Mesendoderm (in vitro differentiated cells): ENCODE results near the gene CACNA1C.
A peak's percentile ranks its signal among the peaks of the same experiment; 100 is the strongest.

Experiments used
- DNase-seq: peaks from one replicate; pipeline ENCODE4 v3.0.0; 2013
- H2AK5ac ChIP-seq: 2 replicates; pipeline ENCODE4 v1.6.1; 2013; ENCODE audit warnings: low read length, inconsistent platforms
- H2BK120ac ChIP-seq: 2 replicates; pipeline ENCODE4 v1.6.1; 2013; ENCODE audit warnings: low read depth, mild to moderate bottlenecking, low read length, moderate library complexity, mixed read lengths
- H2BK15ac ChIP-seq: replicated peaks from 2 replicates; pipeline ENCODE4 v1.6.1; 2013; ENCODE audit warnings: low read depth, mild to moderate bottlenecking, moderate library complexity
- H2BK5ac ChIP-seq: 2 replicates; pipeline ENCODE4 v1.6.1; 2013; ENCODE audit warnings: low read length, inconsistent platforms
- H3K18ac ChIP-seq: 2 replicates; pipeline ENCODE4 v1.6.1; 2013; ENCODE audit warnings: mild to moderate bottlenecking, low read length, mixed read lengths
- H3K23ac ChIP-seq: one replicate; pipeline ENCODE4 v1.6.1; 2013; ENCODE audit warnings: low read length
- H3K27ac ChIP-seq: 2 replicates; pipeline ENCODE4 v1.5.1; 2013; ENCODE audit warnings: low read depth, mild to moderate bottlenecking, inconsistent platforms, low read length, moderate library complexity
- H3K27me3 ChIP-seq: 2 replicates; pipeline ENCODE4 v1.6.1; 2013; ENCODE audit warnings: low read length, control low read depth, mild to moderate bottlenecking, inconsistent platforms; ENCODE audit not compliant: insufficient read depth, poor library complexity
- H3K36me3 ChIP-seq: 2 replicates; pipeline ENCODE4 v1.6.1; 2013; ENCODE audit warnings: low read length, inconsistent platforms; ENCODE audit not compliant: control insufficient read depth, insufficient read depth
- H3K4ac ChIP-seq: one replicate; pipeline ENCODE4 v1.6.1; 2013; ENCODE audit warnings: low read depth, mild to moderate bottlenecking, low read length, moderate library complexity
- H3K4me1 ChIP-seq: 2 replicates; pipeline ENCODE4 v1.6.1; 2013; ENCODE audit warnings: low read depth, low read length, inconsistent platforms; ENCODE audit not compliant: control insufficient read depth
- H3K4me2 ChIP-seq: 2 replicates; pipeline ENCODE4 v1.6.1; 2013; ENCODE audit warnings: low read length
- H3K4me3 ChIP-seq: 2 replicates; pipeline ENCODE4 v1.5.1; 2013; ENCODE audit warnings: mild to moderate bottlenecking, low read length
- H3K56ac ChIP-seq: one replicate; pipeline ENCODE4 v1.6.1; 2013; ENCODE audit warnings: low read length
- H3K79me1 ChIP-seq: 2 replicates; pipeline ENCODE4 v1.6.1; 2013; ENCODE audit warnings: low read length, inconsistent platforms
- H3K79me2 ChIP-seq: 2 replicates; pipeline ENCODE4 v1.6.1; 2013; ENCODE audit warnings: mild to moderate bottlenecking, low read length; ENCODE audit not compliant: control insufficient read depth, insufficient read depth
- H3K9ac ChIP-seq: 2 replicates; pipeline ENCODE4 v1.6.1; 2013; ENCODE audit warnings: low read length, inconsistent platforms
- H4K5ac ChIP-seq: one replicate; pipeline ENCODE4 v1.6.1; 2013; ENCODE audit warnings: low read length
- H4K8ac ChIP-seq: one replicate; pipeline ENCODE4 v1.6.1; 2013; ENCODE audit warnings: low read depth, mild to moderate bottlenecking, control low read depth, low read length, moderate library complexity
- WGBS: extraction: QIAGEN DNeasy Blood & Tissue Kit; methylation state at CpG from one replicate; pipeline ENCODE4 v1.1.7; 2013; ENCODE audit warnings: low lambda C conversion rate, missing lambda C conversion rate; ENCODE audit not compliant: insufficient coverage; ENCODE audit errors: extremely low coverage; 5-methylcytosine and 5-hydroxymethylcytosine counted together

The CACNA1C gene

DNA sequence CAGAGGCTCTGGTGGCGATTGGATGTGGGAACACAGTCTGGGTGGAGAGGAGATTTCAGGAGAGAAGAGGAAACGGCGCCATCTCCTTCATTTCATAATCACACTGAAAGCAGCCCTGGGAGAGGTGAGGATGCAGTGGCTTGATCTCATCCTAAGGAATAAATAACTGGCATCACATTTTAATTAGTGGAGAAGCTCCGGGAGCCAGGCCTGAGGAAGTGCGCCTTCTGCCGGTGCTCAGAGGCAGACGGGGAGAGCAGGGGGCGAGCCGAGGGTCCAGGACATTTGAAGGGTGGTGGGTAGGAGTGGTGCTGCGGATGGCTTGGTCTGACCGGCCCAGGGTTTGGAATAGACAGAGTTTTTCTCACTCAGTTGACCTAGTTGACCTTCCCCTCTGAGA lies 265.0 kb downstream of the CACNA1C start:
- Histone ChIP-seq H3K9ac (no peak overlapping the region), H3K4me3 (no peak overlapping the region), H3K23ac (no peak overlapping the region), H3K79me2 (no peaks in the 10 kb centered on the region), H3K79me1 (no peaks in the 10 kb centered on the region), H2BK120ac (no peak overlapping the region), H3K56ac (no peak overlapping the region), H2BK5ac (no peak overlapping the region), H3K18ac (no peak overlapping the region), H4K8ac (no peak overlapping the region), H3K27me3 (no peaks in the 10 kb centered on the region), H3K4ac (no peak overlapping the region), H2AK5ac (no peak overlapping the region), H4K5ac (no peak overlapping the region), H3K27ac (no peak overlapping the region), H3K4me2 (no peak overlapping the region), H3K36me3 (no peaks in the 10 kb centered on the region), H3K4me1 (no peaks in the 10 kb centered on the region), H2BK15ac (no peak overlapping the region)
- DNase-seq: no peak
- WGBS: no CpG with 5 or more reads among the region's 11 CpGs

DNA sequence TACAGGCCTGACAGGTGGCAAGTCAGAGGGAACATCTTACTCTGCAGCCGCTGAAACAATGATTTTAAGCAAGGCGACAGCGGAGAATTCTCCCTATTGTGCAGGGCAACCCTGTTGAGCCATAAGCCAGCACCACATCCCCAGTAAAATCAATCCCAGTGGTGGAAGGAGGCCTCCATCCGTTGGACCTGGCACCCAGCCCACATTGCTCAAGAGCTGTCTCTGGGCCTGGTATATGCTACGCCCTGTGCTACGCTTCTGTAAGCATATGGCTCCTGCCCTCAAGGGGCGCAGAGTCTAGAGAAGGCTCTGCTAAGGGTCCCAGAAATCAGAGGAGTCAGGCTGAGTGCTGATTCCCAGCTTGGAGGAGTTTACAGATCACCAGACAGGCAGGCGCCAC lies 265.5 kb downstream of the CACNA1C start:
- no peaks in the 10 kb centered on the region for H3K27me3 ChIP-seq
- H2BK15ac ChIP-seq: no peak overlapping the region
- H3K23ac ChIP-seq: no peak overlapping the region
- H4K5ac ChIP-seq: no peak overlapping the region
- no peak overlapping the region for H3K18ac ChIP-seq
- no peak for DNase-seq
- no peak overlapping the region for H2AK5ac ChIP-seq
- WGBS: no CpG with 5 or more reads among the region's 8 CpGs
- H3K4me3 ChIP-seq: no peak overlapping the region
- H3K27ac ChIP-seq: no peak overlapping the region
- H3K4me1 ChIP-seq: no peaks in the 10 kb centered on the region
- no peak overlapping the region for H3K4me2 ChIP-seq
- H3K4ac ChIP-seq: no peak overlapping the region
- H2BK120ac ChIP-seq: no peak overlapping the region
- H3K56ac ChIP-seq: no peak overlapping the region
- no peak overlapping the region for H2BK5ac ChIP-seq
- no peaks in the 10 kb centered on the region for H3K36me3 ChIP-seq
- H4K8ac ChIP-seq: no peak overlapping the region
- no peaks in the 10 kb centered on the region for H3K79me2 ChIP-seq
- H3K9ac ChIP-seq: no peak overlapping the region
- H3K79me1 ChIP-seq: no peaks in the 10 kb centered on the region

DNA sequence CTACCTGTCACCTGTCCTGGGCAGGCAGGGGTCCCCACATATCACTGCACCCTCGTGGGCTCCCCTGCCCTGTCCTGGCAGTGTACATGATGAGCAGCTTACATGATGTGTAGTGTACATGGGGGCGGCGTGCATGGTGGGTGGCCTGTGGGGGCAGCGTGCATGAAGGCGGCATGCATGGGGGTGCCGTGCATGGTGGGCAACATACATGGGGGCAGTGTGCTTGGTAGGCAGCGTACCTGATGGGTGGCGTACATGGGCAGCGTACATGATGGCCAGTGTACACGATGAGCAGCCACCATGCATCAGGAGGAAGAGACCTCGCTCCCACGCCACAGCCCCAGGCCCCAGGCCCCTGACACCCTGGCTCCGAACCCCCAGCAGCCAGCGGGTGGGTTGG lies 266.3 kb downstream of the CACNA1C start:
- Histone ChIP-seq H3K4me2 (no peak overlapping the region), H3K56ac (no peak overlapping the region), H3K9ac (no peak overlapping the region), H3K27ac (no peak overlapping the region), H4K5ac (no peak overlapping the region), H3K79me2 (no peaks in the 10 kb centered on the region), H3K4me3 (no peak overlapping the region), H3K36me3 (no peaks in the 10 kb centered on the region), H3K4me1 (no peaks in the 10 kb centered on the region), H2BK120ac (no peak overlapping the region), H4K8ac (no peak overlapping the region), H3K27me3 (no peaks in the 10 kb centered on the region), H2BK5ac (no peak overlapping the region), H2BK15ac (no peak overlapping the region), H3K79me1 (no peaks in the 10 kb centered on the region), H3K4ac (no peak overlapping the region), H3K18ac (no peak overlapping the region), H2AK5ac (no peak overlapping the region), H3K23ac (no peak overlapping the region)
- no CpG with 5 or more reads among the region's 14 CpGs for WGBS
- no peak for DNase-seq

DNA sequence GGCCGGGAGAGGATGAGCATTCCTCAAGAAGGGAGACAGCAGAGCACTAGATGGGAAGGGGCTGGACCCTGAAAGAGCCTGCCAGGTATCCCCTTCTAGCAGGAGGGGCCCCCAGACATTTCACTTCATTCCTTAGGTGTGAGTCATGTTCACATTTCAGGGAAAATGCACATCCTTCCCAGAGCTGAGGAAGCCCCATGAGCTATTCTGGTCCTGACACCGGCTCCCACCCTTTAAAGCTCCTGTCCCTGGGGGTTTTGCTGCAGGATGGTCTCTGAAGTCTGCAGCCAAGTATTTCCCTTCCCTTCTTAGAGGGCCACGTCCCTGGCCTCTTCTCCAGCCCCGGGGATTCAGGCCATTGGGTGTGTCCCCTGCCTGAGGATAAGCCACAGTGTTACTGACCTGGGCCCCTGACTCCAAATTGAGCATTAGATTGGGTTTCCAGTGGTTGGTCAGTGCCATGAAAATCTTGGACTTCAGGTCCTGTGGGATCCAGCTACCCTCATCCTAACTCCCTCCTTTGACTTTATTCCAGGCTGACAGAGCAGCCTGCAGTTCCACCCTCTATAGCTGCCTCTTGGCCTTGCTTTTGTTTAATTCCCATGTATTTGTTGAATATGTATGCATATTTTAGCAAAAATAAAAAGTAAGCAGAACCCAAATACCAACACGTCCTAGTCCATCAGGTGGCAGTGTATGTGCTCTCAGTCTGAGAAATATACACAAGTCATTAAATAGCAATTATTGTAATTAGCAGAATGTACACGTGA lies 267.1 kb downstream of the CACNA1C start:
- no peaks in the 10 kb centered on the region for H3K36me3 ChIP-seq
- no peak overlapping the region for H3K56ac ChIP-seq
- no peaks in the 10 kb centered on the region for H3K79me2 ChIP-seq
- no peak overlapping the region for H3K4me2 ChIP-seq
- no peak overlapping the region for H3K23ac ChIP-seq
- no peak overlapping the region for H3K4me3 ChIP-seq
- H2BK120ac ChIP-seq: no peak overlapping the region
- no peak overlapping the region for H2BK5ac ChIP-seq
- H4K5ac ChIP-seq: no peak overlapping the region
- no peak overlapping the region for H3K9ac ChIP-seq
- no peaks in the 10 kb centered on the region for H3K4me1 ChIP-seq
- WGBS: no CpG with 5 or more reads among the region's 6 CpGs
- H3K79me1 ChIP-seq: no peaks in the 10 kb centered on the region
- H3K27ac ChIP-seq: no peak overlapping the region
- H4K8ac ChIP-seq: no peak overlapping the region
- H3K4ac ChIP-seq: no peak overlapping the region
- no peak overlapping the region for H2BK15ac ChIP-seq
- H3K18ac ChIP-seq: no peak overlapping the region
- no peak overlapping the region for H2AK5ac ChIP-seq
- peak; percentile 34 for DNase-seq
- H3K27me3 ChIP-seq: no peaks in the 10 kb centered on the region

DNA sequence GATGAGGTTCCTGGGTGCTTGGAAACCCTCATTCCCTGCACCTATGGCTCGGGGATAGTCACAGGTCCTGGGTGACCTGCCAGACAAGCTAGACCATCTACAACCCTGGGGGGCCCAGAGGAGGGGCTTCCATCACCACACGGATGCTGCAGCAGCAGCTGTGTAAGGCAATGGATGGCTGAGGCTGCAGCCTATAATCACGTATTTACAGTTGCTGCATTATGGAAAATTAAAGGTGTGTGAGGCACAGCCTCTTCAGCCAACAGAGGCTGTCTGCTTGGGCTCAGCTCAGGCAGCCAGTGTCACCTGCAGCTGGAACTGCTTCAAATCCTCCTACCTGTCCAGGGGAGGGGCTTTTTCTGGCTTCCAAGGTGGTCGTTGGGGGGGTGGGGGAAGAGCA lies 268.1 kb downstream of the CACNA1C start:
- Histone ChIP-seq H3K18ac (no peak overlapping the region), H2BK120ac (no peak overlapping the region), H3K56ac (no peak overlapping the region), H4K5ac (no peak overlapping the region), H3K4me3 (no peak overlapping the region), H2BK15ac (no peak overlapping the region), H2AK5ac (no peak overlapping the region), H3K27ac (no peak overlapping the region), H3K79me2 (no peaks in the 10 kb centered on the region), H3K9ac (no peak overlapping the region), H3K23ac (no peak overlapping the region), H3K4ac (no peak overlapping the region), H4K8ac (no peak overlapping the region), H3K4me1 (no peaks in the 10 kb centered on the region), H3K4me2 (no peak overlapping the region), H3K36me3 (no peaks in the 10 kb centered on the region), H3K79me1 (no peaks in the 10 kb centered on the region), H3K27me3 (no peaks in the 10 kb centered on the region), H2BK5ac (no peak overlapping the region)
- no CpG with 5 or more reads among the region's 4 CpGs for WGBS
- DNase-seq: no peak

DNA sequence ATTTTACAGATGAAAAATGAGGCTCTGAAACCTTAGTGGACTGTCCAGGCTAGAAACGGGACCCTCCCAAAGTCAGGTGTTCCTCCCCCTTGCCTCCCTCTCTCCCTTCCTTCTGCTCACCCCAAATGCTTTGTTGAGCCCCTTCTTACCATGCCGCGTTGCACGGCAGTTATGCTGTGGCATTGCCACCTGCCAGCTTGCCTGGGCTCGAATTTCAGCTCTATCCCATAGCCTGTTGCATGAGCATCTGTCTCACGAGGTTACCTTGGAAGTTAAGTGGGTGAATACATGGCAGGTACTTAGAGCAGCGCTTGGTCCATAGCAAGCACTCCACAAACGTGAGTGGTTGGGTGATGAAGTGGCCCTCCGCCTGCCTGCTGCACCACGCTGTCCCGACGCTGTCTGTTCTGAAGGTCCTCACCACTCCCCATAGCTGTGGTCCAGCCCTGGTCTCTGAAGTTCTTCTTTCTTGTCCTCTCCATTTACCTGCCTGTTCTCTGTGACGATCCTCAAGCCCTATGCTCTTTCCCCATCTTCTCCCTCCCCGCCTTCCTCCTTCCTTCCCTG lies 269.9 kb downstream of the CACNA1C start:
- H3K27ac ChIP-seq: no peak overlapping the region
- H3K36me3 ChIP-seq: no peaks in the 10 kb centered on the region
- H3K4me2 ChIP-seq: no peak overlapping the region
- H4K8ac ChIP-seq: no peak overlapping the region
- no peak overlapping the region for H3K4ac ChIP-seq
- H2BK120ac ChIP-seq: no peak overlapping the region
- no peak overlapping the region for H3K56ac ChIP-seq
- no peaks in the 10 kb centered on the region for H3K4me1 ChIP-seq
- no peak overlapping the region for H2BK15ac ChIP-seq
- H3K27me3 ChIP-seq: no peaks in the 10 kb centered on the region
- no peaks in the 10 kb centered on the region for H3K79me2 ChIP-seq
- H3K79me1 ChIP-seq: no peaks in the 10 kb centered on the region
- no peak for DNase-seq
- no peak overlapping the region for H2AK5ac ChIP-seq
- H4K5ac ChIP-seq: no peak overlapping the region
- H3K23ac ChIP-seq: no peak overlapping the region
- H3K18ac ChIP-seq: no peak overlapping the region
- no peak overlapping the region for H3K4me3 ChIP-seq
- no peak overlapping the region for H3K9ac ChIP-seq
- no CpG with 5 or more reads among the region's 14 CpGs for WGBS
- H2BK5ac ChIP-seq: no peak overlapping the region
